AG10803 (cell line): ENCODE results near the gene RPL21.
A peak's percentile ranks its signal among the peaks of the same experiment; 100 is the strongest.
"Not testable (repeated sequence)": the region's sequence is repeated elsewhere in the genome, so short reads cannot be mapped to it uniquely, and the experiment has no call there.

ENCODE experiments used
- DNase-seq: peaks from one replicate; pipeline ENCODE4 v3.0.0; 2010; ENCODE audit warnings: low read depth
- H3K4me3 ChIP-seq: 2 replicates; pipeline ENCODE4 v1.5.1; 2011; ENCODE audit warnings: mild to moderate bottlenecking, low read length, control low read depth
- TF ChIP-seq, protein P1 (sequence below): conservative IDR thresholded peaks from 2 replicates; pipeline ENCODE4 v1.5.1; 2011; ENCODE audit warnings: mild to moderate bottlenecking, low read length, control low read depth, inconsistent platforms

RPL21 gene

GRCh38 chr13:27280009-27280656 lies 28.8 kb downstream of the RPL21 start:
- TF ChIP-seq, protein P1, sequence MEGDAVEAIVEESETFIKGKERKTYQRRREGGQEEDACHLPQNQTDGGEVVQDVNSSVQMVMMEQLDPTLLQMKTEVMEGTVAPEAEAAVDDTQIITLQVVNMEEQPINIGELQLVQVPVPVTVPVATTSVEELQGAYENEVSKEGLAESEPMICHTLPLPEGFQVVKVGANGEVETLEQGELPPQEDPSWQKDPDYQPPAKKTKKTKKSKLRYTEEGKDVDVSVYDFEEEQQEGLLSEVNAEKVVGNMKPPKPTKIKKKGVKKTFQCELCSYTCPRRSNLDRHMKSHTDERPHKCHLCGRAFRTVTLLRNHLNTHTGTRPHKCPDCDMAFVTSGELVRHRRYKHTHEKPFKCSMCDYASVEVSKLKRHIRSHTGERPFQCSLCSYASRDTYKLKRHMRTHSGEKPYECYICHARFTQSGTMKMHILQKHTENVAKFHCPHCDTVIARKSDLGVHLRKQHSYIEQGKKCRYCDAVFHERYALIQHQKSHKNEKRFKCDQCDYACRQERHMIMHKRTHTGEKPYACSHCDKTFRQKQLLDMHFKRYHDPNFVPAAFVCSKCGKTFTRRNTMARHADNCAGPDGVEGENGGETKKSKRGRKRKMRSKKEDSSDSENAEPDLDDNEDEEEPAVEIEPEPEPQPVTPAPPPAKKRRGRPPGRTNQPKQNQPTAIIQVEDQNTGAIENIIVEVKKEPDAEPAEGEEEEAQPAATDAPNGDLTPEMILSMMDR, result no peak
- no peak for DNase-seq
- no peak overlapping the region for H3K4me3 ChIP-seq

DNA sequence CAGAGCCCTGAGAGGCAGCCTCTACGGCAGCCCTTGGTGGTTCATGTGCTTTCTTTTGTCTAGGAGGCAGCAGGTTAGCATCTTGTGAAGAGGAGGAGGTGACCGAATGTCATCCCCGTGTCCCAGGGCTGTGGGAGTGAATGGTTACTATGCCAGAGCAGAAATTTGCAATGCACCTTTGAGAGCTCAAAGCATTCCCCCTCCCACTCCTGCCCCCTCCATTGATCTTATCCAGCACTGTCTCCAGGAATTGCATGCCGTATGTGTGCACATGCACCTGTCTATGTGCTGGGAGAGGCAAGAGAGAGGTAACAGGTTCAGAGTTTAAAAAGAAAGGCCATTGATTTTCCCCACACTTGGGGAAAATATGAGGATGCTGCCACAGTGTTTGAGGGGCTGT lies 29.5 kb downstream of the RPL21 start:
- DNase-seq, result no peak
- TF ChIP-seq, protein P1, result no peak
- no peak overlapping the region for H3K4me3 ChIP-seq

DNA sequence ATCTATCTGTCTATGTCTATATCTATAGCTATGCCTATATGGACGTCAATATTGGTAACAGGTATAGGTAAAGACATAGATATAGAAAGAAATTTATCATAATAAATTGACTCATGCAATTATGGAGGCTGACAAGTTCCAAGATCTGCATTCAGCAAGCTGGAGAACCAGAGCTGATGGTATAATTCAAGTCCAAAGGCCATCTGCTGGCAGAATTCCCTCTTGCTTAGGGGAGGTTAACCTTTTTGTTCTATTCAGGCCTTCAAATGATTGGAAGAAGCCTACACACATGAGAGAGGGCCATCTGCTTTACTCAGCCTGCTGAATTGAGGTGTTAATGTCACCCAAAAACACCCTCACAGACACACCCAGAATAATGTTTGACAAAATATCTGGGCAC lies 30.1 kb downstream of the RPL21 start:
- TF ChIP-seq, protein P1, result no peak
- no peak overlapping the region for H3K4me3 ChIP-seq
- no peak for DNase-seq

DNA sequence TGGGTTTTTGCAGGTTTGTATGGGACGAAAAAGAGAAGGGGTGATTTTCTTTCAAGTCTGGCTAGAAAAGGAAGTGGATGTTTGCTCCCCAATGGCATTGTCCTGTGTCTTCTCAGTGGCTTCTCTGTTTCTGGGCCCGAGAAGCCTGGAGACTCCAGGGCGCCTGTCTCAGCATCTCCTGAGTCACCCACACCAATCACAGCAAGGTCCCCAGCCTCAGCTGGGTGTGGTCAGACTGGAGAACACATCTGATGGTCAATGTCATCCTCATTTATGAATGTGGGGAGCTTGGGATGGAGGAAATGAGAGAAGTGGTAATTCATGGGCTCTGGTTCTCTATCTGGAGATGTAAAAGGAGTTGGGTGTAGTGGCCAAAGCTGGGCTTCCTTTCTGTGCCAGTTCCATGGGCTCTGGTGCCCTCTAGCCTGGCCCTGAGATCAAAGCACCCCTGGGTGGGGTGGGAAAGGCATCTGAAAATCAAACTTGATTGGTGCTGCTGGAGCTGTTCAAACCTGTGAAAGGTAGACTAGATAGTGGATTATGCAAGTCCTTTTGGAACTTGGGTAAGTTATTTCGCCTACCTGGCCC lies 32.6 kb downstream of the RPL21 start:
- TF ChIP-seq, protein P1, result peak; percentile 53
- no peak overlapping the region for H3K4me3 ChIP-seq
- DNase-seq, result peak; percentile 20

DNA sequence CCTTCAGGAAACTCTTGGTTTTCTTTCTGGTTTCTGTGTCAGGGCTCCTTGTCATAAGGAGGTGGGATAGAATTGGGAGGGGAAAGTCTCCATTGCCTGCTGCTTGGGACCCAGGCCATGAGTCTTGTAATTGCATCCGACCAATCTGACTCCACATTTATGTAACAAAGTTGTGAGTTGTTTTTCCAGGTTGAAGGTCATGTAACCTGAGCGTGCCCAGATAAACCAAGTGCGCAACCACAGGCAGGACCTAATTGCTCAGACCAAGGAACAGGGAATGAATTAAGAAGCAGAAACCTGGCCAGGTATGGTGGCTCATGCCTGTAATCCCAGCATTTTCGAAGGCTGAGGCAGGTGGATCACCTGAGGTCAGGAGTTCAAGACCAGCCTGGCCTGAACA lies 37.0 kb downstream of the RPL21 start:
- no peak overlapping the region for H3K4me3 ChIP-seq
- TF ChIP-seq, protein P1, result no peak
- DNase-seq, result no peak

GRCh38 chr13:27289011-27289665 lies 37.8 kb downstream of the RPL21 start:
- TF ChIP-seq, protein P1, result no peak
- DNase-seq, result no peak
- H3K4me3 ChIP-seq, result no peak overlapping the region

DNA sequence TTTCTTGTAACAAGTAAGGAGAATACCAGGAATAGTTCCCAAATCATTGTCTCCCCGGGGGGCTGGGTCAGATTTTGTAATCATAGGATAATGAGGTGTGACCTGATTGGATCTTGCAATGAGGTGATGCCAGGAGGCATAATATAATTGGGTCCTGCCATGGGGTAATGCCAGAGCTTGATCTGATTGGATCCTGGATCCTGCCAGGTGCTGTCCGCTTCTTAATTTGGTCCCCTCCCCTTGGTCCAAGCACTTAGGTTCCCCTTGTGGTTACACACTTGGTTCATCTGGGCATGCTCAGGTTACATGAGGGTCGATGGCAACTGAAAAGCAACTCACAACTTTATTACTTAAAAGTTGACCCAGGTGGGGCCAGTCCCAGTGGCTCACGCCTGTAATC lies 39.4 kb downstream of the RPL21 start:
- TF ChIP-seq, protein P1, result no peak
- no peak overlapping the region for H3K4me3 ChIP-seq
- no peak for DNase-seq

DNA sequence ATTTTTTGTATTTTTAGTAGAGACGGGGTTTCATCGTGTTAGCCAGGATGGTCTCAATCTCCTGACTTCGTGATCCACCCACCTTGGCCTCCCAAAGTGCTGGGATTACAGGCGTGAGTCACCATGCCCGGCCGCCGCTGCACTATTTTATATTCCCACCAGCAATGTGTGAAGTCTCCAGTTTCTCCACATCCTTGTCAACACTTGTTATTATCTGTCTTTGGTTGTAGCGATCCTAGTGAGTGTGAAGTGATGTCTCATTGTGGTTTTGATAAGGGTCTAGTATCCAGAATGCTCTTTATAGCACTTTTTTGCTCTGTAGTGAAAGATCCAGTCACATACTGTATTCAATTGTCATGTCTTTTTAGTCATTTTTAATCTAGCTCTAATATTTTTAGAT lies 40.6 kb downstream of the RPL21 start:
- not testable (repeated sequence) for DNase-seq, H3K4me3 ChIP-seq
